ENCODE measurements around the gene OR13J1. TPM values are rescaled to one million over a fixed set of nuclear protein-coding genes. Genes with fewer than 3 reads are reported as not detected.

OR13J1 gene
- polyA plus RNA-seq, 2 of the 4 experiments (the other 2 are of a cell fraction): not detected

DNA sequence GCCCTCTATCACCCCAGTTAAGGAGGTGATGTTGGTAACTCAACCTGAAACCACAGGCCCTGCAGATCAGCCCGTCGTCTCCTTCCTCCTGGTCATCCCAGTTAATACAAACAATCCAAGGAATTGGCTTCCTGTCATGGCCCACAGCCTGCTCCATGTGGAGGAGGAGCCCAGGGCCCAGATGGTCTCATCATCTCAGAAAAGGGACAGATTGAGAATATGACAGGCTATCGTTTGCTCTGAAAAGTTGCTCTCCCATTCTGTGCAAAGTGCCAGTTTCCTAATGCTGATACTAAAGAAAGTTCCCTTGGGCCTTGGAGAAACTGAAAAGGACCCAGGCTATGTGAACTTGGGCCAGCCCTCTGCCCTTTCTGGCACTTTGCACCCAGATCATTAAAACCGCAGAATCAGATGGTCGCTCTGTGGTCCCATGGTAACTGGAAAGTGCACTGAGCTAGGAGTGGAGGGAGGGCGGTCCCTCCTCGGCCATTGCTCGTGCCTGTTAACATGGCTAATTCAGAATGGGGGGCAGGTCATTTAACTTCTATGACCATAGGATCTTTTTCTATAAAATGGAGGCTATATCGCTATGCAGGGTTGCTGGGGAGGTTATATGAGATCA, 38.4 kb upstream of the OR13J1 start:
- no peak for FAIRE-seq
- 73% methylated on average over 9 of the region's 9 CpGs for WGBS (ENCODE audit: missing lambda C conversion rate)

DNA sequence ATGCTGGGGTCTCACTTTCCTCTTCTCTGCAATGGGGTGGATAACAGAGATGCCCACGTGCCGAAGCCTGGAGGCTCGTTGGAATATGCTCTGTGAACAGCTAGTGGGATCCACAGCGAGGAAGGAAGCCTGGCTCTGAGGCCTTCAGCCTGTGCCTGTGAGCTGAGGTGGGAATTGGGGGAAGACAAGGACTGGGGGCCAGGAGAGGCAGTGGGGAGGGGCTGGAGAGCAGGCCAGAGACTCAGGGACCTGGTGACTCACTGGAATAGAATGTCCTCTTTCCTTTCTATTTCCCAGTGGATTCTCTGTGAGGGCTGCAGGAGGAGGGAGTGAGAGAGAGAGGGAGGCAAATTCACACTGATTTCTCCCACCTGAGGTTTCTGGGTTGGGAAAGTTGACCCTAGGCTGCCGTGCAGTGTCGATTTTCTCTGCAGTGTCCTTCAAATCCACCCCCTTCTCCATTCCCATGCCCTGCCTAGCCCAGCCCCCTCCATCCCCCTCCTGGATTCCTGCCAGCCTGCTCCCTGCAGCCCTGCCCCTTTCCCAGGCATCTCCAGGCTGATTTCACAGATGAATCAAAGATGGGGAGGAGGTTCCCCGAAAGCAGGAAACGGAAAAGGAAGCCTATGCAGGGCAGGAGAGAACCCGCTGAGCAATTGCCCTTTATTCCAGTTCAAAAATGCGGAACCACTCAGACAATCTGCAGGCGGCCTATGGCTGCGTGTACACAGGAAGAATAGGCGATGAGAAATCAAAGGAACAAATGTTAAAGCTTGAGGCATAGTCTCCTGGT, 37.7 kb upstream of the OR13J1 start:
- CTCF ChIA-PET: interaction anchor here (0.9 to 13.7 kb wide), 10 partner anchors 9 to 178 kb away, joined by 3 to 243 read pairs (median 4); no protein-coding TSS in a partner anchor

More for the DNA sequence above, 38.4 kb upstream of the OR13J1 start:
- Histone ChIP-seq H3K4me3 (peak overlapping the region; percentile 12; the same call in 1 of the 3 replicates), H3K4me2 (peak overlapping the region; percentile 68), H3K9me3 (no peaks in the 10 kb centered on the region), H3K4me1 (peaks cover 56% of the 10 kb centered on the region), H3K27ac (peak overlapping the region; percentile 93 to 99)
- CTCF ChIA-PET: interaction anchor here (1.0 to 13.7 kb wide), 8 partner anchors 10 to 325 kb away, joined by 3 to 243 read pairs (median 12); no protein-coding TSS in a partner anchor
- no peak for TF ChIP-seq MYC (IDR thresholded peaks at IDR 0.05; ENCODE audit: borderline replicate concordance, low read length)
- TF ChIP-seq ZC3H11A (IDR thresholded peaks at IDR 0.05): no peak
- TF ChIP-seq, protein P1, sequence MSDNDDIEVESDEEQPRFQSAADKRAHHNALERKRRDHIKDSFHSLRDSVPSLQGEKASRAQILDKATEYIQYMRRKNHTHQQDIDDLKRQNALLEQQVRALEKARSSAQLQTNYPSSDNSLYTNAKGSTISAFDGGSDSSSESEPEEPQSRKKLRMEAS (IDR thresholded peaks at IDR 0.05): no peak
- TF ChIP-seq, protein P2, sequence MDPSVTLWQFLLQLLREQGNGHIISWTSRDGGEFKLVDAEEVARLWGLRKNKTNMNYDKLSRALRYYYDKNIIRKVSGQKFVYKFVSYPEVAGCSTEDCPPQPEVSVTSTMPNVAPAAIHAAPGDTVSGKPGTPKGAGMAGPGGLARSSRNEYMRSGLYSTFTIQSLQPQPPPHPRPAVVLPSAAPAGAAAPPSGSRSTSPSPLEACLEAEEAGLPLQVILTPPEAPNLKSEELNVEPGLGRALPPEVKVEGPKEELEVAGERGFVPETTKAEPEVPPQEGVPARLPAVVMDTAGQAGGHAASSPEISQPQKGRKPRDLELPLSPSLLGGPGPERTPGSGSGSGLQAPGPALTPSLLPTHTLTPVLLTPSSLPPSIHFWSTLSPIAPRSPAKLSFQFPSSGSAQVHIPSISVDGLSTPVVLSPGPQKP (IDR thresholded peaks at IDR 0.05; ENCODE audit: low read depth, low read length): no peak
- TF ChIP-seq RNF2 (IDR thresholded peaks at IDR 0.05; ENCODE audit: borderline replicate concordance, low read depth): no peak
- TF ChIP-seq, protein P3, sequence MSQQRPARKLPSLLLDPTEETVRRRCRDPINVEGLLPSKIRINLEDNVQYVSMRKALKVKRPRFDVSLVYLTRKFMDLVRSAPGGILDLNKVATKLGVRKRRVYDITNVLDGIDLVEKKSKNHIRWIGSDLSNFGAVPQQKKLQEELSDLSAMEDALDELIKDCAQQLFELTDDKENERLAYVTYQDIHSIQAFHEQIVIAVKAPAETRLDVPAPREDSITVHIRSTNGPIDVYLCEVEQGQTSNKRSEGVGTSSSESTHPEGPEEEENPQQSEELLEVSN (IDR thresholded peaks at IDR 0.05; ENCODE audit: borderline replicate concordance, low read depth): no peak
- TF ChIP-seq ZSCAN20 (CRISPR knock-in tag; IDR thresholded peaks at IDR 0.05): no peak
- TF ChIP-seq CHD4 (IDR thresholded peaks at IDR 0.05; ENCODE audit: borderline replicate concordance): no peak
- TF ChIP-seq RFX5 (IDR thresholded peaks at IDR 0.05): no peak
- no peak for TF ChIP-seq RCOR1 (IDR thresholded peaks at IDR 0.05; ENCODE audit: low read depth, low read length)
- no peak for TF ChIP-seq PHF8 (IDR thresholded peaks at IDR 0.05; ENCODE audit: borderline replicate concordance, low read depth)
- no peak for TF ChIP-seq RARB (CRISPR knock-in tag; IDR thresholded peaks at IDR 0.05)
- TF ChIP-seq JUNB (IDR thresholded peaks at IDR 0.05): no peak
- TF ChIP-seq ZNF302 (CRISPR knock-in tag; IDR thresholded peaks at IDR 0.05): no peak
- TF ChIP-seq, protein P4, sequence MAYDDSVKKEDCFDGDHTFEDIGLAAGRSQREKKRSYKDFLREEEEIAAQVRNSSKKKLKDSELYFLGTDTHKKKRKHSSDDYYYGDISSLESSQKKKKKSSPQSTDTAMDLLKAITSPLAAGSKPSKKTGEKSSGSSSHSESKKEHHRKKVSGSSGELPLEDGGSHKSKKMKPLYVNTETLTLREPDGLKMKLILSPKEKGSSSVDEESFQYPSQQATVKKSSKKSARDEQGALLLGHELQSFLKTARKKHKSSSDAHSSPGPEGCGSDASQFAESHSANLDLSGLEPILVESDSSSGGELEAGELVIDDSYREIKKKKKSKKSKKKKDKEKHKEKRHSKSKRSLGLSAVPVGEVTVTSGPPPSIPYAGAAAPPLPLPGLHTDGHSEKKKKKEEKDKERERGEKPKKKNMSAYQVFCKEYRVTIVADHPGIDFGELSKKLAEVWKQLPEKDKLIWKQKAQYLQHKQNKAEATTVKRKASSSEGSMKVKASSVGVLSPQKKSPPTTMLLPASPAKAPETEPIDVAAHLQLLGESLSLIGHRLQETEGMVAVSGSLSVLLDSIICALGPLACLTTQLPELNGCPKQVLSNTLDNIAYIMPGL (CRISPR knock-in tag; IDR thresholded peaks at IDR 0.05; ENCODE audit: borderline replicate concordance): no peak
- DNase-seq (ENCODE audit: low read depth in 1 of 2, low spot score in 1 of 2): no peak
- POLR2A ChIA-PET: no interaction called here
- ATAC-seq: no peak

More for the DNA sequence above, 37.7 kb upstream of the OR13J1 start:
- POLR2A ChIA-PET: interaction anchor here (1.0 to 1.2 kb wide), 2 partner anchors 16 to 151 kb away, joined by 3 to 5 read pairs; no protein-coding TSS in a partner anchor
- H3K4me2 ChIP-seq: peak overlapping the region; percentile 68
- FAIRE-seq (peak; percentile 36), DNase-seq (ENCODE audit: low read depth in 1 of 2, low spot score in 1 of 2) (peak; percentile 88 to 94), ATAC-seq (peak; percentile 70 to 76)
- no peaks in the 10 kb centered on the region for H3K9me3 ChIP-seq
- H3K4me3 ChIP-seq: peak overlapping the region; percentile 12; the same call in 1 of the 3 replicates
- H3K27ac ChIP-seq: peak overlapping the region; percentile 93 to 99
- H3K4me1 ChIP-seq: peaks cover 56% of the 10 kb centered on the region
- TF ChIP-seq EHF (CRISPR knock-in tag; IDR thresholded peaks at IDR 0.05): peak; percentile 71; the same call in 1 of the 2 replicates
- TF ChIP-seq ZC3H11A (IDR thresholded peaks at IDR 0.05): no peak
- TF ChIP-seq, protein P5, sequence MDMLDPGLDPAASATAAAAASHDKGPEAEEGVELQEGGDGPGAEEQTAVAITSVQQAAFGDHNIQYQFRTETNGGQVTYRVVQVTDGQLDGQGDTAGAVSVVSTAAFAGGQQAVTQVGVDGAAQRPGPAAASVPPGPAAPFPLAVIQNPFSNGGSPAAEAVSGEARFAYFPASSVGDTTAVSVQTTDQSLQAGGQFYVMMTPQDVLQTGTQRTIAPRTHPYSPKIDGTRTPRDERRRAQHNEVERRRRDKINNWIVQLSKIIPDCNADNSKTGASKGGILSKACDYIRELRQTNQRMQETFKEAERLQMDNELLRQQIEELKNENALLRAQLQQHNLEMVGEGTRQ (IDR thresholded peaks at IDR 0.05): 0 out of 2 replicates have a peak, but pooled peaks have one; percentile 17
- TF ChIP-seq CHD4 (IDR thresholded peaks at IDR 0.05; ENCODE audit: borderline replicate concordance): no peak
- peak in 1 of 2 experiments; percentile 35; a peak in 1 of 5 replicates for TF ChIP-seq EP300 (IDR thresholded peaks at IDR 0.05)
- 0 out of 2 replicates have a peak, but pooled peaks have one; percentile 65 for TF ChIP-seq HOXB13 (CRISPR knock-in tag; IDR thresholded peaks at IDR 0.05; ENCODE audit: low read depth)
- no peak for TF ChIP-seq ZNF302 (CRISPR knock-in tag; IDR thresholded peaks at IDR 0.05)
- TF ChIP-seq, protein P1 (IDR thresholded peaks at IDR 0.05): peak; percentile 65
- TF ChIP-seq TP53 (CRISPR knock-in tag; IDR thresholded peaks at IDR 0.05): peak; percentile 62; the same call in 1 of the 2 replicates
- peak; percentile 68 for TF ChIP-seq FOSL2 (IDR thresholded peaks at IDR 0.05)
- peak; percentile 86 for TF ChIP-seq FOSL2 (CRISPR knock-in tag; IDR thresholded peaks at IDR 0.05)
- TF ChIP-seq JUN (IDR thresholded peaks at IDR 0.05): peak; percentile 49 to 69; a peak in 2 of 5 replicates
- TF ChIP-seq SMC3 (IDR thresholded peaks at IDR 0.05): no peak
- TF ChIP-seq JUNB (IDR thresholded peaks at IDR 0.05): peak; percentile 44
- 19% methylated on average over 12 of the region's 13 CpGs for WGBS (ENCODE audit: missing lambda C conversion rate)

Measured in A549 (cell line).